ENCODE results near the gene SERPINB5.
"Not testable (repeated sequence)": the region's sequence is repeated elsewhere in the genome, so short reads cannot be mapped to it uniquely, and the experiment has no call there.

Gene SERPINB5, protein sequence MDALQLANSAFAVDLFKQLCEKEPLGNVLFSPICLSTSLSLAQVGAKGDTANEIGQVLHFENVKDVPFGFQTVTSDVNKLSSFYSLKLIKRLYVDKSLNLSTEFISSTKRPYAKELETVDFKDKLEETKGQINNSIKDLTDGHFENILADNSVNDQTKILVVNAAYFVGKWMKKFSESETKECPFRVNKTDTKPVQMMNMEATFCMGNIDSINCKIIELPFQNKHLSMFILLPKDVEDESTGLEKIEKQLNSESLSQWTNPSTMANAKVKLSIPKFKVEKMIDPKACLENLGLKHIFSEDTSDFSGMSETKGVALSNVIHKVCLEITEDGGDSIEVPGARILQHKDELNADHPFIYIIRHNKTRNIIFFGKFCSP

DNA sequence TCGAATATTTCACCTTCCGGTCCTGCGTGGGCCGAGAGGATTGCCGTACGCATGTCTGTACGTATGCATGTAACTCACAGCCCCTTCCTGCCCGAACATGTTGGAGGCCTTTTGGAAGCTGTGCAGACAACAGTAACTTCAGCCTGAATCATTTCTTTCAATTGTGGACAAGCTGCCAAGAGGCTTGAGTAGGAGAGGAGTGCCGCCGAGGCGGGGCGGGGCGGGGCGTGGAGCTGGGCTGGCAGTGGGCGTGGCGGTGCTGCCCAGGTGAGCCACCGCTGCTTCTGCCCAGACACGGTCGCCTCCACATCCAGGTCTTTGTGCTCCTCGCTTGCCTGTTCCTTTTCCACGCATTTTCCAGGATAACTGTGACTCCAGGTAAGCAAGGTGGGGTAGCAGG, at the start of gene SERPINB5:
SERPINB5 (plus strand) TSS at position 291 of the 400 bp plus-strand sequence. CDS start 7,471 bp downstream, outside the sequence.
- peak; percentile 35 to 61 for DNase-seq

DNA sequence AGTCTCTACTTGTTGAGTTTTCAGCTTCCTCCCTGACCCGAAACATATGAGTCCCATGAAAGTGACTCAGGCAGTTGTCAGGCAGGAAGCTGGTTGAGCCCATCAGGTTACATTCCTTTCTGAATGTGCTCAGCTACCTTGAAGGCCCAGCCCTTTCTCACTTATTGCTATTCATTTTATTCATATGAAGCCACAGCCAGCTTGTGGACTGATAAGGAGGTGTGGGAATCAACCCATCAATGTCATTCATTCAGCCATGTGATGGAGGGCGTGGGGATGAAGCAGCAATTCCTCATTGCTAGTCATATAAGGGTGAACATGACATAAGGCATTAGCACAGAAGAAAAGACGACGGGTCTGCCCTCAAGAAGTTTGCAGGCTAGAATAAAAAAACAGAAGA, 49.2 kb upstream of the SERPINB5 start:
- DNase-seq, result no peak

DNA sequence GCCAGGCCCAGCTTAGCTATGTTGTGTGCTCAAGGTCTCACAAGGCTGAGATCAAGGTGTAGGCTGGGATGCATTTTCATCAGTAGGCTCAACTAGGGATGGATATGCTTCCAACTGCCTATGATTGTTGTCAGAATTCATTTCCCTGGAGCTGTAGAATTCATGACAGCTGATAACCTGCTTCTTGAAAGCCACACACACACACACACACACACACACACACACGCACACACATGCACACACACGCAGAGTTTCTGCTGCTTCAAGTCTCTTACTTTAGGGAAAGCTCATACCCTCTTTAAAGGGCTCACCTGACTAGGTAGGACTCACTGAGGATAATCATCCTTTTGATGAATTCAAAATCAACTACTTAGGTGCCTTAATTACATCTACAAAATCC, 46.2 kb upstream of the SERPINB5 start:
- no peak for DNase-seq

DNA sequence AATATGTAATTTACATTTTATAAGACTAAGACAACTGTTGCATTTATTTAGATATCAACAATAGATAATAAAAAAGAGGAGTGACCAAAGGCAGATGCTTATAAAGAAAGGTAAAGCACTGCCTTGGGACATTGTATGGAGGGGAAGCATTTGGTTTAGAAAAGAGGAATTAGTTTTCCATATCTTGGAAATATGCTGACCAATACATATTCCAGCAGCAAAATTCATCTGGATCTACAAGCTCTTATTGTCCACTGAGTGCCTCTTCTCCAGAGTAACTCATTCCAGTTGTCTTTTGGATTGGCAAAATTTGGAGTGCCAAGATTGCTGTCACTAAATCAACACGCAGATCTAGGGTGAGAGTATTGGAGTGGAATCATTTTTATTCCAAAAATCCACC, 45.6 kb upstream of the SERPINB5 start:
- DNase-seq, result no peak

DNA sequence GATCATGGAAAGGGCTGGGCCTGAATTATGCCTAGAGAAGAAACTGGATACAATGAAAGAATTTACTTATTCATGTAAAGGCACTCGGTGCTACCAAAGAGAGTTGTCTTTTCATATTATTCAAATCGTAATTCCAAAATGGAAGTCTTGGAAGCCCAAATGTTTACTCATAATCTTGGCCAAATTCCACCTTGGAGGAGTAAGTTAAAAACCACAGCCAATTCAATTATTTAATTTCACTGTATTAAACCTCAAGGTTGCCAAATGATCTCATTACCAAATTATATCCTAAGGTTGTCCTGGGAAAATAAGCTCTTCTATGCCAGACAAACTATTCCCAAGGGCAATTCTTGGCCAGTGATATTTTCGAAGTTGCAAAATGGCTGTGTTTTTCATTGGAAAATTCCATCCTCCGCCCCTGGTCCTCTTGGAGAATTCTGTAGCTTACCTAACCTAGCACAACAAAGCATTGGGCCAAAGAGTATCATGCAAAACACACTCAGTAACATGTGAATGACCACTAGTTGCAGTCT, 43.4 kb upstream of the SERPINB5 start:
- DNase-seq, result no peak

DNA sequence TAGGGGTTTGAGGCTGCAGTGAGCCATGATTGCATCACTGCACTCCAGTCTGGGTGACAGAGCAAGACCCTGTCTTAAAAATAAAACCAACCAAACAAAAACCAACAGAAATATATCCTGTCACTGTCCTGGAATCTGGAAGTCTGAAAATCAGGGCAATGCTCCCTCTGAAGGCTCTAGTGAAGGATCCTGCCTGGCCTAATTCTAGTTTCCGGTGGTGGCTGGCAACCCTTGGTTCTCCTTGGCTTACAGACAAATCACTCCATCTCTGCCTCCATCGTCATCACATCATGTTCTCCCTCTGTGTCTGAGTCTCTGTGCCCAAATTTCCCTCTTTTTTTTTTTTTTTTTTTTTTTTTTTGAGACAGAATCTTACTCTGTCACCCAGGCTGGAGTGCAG, 38.6 kb upstream of the SERPINB5 start:
- DNase-seq, result no peak

DNA sequence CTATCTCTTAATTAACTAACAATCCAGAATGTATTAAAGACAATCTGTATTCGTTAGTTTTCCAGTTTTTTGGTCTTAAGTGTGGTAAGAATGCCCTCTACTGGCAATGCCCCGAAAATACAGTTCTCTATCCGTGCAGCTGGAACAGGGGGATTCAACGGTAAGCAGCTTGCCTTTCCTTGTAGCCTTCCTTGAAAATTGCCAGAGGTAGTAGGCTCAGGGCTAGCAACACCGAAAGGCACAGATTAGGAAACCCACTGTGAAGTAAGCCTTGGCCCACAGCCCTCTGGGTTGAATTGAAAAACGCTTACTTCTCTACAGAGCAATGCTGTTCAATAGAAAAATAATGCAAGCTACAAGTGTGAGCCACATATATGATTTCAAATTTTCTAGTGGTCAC, 37.4 kb upstream of the SERPINB5 start:
- DNase-seq, result peak in 1 of 2 experiments; percentile 7

DNA sequence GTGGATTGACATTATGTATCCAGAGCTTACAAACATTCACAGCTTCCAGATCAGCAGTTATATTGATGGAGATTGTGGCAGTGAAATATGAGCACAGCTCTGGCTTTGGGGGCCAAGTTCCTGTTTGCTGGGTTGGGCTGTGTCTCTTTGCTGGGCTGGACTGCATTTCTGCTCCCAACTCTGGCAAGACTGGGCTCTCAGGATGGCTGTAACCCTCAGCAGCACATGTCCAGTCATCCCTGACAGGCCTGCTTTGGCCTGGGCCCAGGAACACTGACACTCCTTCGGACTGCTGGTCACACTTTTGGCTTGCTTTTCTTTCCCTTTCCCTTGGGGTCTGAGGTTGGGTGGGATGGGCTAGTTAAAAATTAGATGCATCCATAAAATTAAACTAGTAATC, 36.5 kb upstream of the SERPINB5 start:
- DNase-seq, result no peak

DNA sequence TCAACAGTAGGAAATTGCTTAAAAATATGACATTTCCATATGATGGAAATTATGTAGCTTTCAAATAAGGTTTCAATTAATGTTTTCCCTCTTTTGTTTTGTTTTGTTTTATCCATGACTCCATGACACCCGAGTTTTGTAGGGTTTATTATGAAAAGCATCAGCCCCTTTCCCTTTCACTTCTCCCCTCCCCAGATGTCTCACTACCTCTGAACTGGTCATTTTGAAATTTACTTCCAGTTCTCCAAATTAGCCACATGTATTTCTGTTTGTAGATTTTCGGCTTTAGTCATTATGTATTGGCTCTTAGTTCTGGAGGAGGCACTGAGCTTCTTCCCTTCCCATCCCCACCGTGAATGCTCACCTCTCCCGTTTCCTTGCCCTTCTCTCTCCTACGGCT, 35.9 kb upstream of the SERPINB5 start:
- no peak for DNase-seq

DNA sequence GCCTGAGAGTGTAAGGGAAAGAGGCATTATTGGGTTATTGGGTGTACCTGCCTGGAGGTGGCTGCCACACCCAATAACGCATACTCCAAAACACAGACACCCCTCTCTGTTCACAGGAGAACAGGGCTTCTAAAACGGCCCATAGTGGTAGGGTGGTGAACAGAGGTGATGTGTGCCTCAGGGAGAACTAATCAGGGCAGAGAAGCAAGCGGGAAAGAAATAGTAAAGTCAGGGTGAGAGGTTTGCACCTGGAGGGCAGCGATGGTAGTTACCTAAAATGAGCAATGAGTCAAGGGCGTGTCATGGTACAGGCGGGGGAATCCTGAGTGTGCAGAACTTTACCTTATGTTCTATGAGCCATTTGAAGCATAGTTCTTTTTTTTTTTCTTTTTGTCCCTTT, 32.9 kb upstream of the SERPINB5 start:
- DNase-seq, result no peak

DNA sequence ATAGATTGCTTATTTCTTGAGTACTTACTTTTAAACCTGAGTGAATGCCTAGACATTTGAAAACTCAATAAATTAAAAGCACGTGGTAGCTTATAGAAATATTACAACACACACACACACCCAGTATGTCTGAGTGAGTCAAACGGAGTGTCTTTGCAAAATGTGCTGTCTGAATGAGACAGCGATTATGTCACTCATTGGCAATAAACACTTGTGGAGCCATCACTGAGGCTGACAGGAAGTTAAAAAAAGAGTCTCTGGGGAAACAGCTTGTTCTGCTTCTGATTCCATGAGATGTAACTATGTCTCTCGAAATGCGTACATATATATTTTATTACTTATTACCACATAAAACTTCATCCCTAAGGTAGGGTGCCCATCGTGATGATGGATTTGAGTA, 32.2 kb upstream of the SERPINB5 start:
- no peak for DNase-seq

DNA sequence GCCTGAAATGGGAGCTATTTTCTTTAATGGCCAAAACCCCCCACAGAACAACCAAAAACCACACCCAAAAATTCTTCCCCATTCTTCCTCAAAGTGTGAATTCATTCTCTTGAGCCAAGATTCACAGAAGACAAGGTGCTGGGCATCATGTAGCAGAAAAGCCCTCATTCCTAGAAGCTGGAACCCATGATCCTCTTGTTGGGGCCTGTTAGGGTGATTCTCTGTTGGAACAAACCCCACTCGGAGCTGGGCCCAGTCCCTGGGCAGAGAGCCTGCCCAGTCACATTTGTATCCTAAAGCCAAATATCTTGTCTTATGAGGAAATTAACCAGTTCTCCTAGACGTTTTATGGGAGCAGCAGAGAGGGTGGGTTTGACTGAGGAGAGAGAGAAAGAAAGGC, 31.7 kb upstream of the SERPINB5 start:
- DNase-seq, result no peak

DNA sequence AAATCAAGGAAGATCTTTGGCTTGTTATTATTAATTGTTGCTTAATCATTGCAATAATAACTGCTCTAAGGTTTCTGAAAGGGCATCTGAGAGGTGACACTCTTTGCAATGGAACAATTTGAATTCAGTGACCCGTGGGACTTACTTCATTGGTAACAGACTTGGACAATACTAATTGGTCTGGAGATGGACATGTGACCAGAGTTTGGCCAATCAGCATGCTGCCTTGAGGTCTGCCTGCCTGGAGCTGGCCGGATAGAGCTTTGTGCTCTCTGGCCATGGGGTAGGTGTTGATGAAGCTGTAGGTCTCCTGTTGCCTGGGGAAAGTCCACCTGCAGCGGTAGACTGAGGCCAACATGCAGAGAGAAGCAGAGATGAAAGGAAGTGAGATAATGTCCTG, 30.5 kb upstream of the SERPINB5 start:
- no peak for DNase-seq

DNA sequence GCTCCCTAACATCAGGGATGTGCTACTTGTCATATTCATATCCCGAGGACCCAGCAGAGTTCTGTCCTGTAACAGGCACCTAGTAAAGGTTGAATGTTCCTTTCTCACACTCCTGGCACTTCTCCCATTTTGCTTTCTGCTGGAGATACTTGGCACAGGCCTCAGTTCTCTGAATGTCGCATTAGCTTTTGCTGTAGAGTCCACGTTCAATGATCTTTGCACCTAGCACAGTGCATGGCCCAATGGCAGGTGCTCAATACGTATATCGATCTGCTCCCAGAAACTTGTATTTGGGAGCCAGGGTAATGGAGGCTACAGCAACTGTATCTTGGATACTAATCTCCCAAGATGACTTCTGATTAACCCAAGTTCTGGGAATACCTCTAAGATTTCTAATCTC, 29.7 kb upstream of the SERPINB5 start:
- no peak for DNase-seq

DNA sequence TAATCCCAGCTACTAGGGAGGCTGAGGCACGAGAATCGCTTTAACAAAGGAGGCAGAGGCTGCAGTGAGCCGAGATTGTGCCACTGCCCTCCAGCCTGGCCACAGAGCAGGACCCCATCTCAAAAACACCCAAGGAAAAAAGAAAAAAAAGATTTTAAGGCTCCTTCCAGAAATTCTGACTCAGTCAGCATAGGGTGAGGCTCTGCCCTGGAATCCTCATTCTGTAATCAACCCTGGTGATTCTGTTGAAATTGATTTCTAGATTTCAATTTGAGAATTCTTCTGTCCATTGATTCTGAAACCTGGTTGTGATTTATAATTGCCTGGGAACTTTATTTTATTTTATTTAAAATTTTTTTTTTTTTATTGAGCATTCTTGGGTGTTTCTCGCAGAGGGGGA, 27.3 kb upstream of the SERPINB5 start:
- DNase-seq, result no peak

DNA sequence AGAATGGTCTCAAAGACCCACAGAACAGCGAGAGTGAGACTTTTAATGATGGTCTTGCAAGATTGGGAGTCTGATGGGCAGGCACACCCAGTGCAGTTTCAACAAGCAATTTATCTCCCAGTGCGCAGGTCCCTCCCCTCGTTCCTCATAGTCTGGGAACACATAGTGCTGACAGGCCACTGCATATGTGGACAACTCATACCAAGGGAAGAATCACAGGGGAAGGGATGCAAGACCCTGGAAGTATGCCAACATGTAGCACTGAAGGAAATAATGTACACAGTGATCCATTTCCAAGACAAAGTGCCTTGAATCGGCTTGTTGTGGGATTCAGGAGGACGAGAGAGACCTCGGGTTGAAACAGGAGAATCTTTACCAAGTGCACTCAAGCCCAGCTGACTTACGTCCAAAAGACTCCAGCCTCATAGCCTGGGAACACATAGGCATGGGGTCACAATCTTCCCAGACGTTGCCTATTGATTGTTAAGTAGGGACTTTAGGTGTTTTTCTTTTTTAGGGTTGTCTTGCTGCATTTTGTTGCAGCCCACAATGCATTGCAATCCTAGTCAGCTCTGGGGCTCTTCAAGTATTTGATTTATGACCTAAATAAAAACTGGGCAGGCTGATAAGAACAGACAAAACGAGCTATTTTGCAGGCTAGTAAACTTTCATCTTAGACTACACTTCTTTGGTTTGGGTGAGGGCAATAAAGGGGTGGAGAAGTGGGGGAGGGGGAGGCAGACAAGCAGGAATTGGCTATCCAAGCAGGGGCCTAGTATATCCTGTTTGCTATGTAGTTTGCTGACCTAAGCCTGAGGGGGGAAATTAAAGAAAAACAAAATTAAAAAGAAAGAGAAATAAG, 24.7 kb upstream of the SERPINB5 start:
- DNase-seq, result no peak

DNA sequence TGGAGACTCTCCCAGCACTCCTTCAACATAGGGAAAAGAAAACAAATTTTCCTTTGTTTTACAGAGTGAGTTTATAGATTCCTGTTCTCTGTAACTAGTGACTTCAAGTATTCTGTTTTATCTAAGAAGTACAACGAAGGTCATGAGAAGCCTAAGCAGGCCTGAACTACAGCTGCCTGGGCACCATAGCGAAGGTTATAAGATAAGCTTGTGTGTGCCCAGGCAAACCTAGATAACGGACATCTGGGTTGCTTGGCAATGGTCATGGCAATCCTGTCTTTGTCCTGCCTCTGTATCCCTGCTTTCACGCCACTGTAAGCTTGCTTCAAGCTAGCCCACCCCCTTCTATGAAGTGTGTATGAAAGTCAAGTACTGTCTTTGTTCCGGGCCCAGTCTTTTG, 24.0 kb upstream of the SERPINB5 start:
- not testable (repeated sequence) for DNase-seq

DNA sequence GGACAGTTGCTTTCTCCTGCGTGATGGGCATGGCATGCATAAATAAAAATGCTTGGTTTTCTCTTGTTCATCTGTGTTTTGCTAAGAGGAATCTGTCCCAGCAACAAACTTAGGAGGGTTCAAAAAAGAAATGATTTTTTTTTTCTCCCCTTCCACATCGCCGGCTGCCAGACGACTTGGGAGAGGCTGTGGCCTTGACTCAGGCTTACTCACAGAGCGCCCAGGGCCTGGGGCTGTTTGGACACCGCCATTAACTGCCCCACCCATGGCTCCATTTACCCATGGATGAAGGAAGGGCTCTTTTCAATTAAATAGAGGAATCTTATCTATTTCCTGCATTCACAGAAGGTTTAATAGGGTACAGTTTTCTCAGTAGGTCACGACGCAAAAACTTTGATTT, 22.3 kb upstream of the SERPINB5 start:
- no peak for DNase-seq

DNA sequence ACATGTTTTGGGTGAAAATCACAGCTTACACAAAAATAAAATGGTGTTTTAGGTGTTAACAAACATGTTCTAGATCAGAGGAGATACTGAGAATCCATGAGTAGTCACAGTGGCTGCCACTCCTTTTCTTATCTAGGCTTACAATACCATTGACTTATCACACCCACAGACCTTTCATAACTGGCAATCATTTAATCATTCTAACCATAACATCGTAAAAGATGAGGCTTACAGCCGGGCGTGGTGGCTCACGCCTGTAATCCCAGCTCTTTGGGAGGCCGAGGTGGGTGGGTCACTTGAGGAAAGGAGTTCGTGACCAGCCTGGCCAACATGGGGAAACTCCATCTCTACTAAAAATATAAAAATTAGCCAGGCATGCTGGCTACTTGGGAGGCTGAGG, 18.8 kb upstream of the SERPINB5 start:
- no peak for DNase-seq

DNA sequence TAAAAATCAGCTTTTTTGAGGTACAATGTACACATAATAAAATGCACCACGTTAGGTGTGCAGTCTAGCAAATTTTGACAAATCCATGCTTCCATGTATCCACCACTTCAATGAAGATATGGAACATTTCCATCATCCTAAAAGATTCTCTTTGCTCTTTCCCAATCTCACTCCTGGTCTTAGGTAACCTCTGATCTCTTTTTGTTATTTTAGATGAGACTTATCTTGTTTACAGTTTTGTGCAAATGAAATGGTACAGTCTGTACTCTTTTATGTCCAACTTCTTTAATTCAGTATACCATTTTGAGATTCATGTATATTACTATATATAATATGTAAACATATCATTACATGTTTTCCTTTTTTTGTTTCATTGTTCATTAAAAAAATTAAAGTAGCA, 16.3 kb upstream of the SERPINB5 start:
- DNase-seq, result no peak

DNA sequence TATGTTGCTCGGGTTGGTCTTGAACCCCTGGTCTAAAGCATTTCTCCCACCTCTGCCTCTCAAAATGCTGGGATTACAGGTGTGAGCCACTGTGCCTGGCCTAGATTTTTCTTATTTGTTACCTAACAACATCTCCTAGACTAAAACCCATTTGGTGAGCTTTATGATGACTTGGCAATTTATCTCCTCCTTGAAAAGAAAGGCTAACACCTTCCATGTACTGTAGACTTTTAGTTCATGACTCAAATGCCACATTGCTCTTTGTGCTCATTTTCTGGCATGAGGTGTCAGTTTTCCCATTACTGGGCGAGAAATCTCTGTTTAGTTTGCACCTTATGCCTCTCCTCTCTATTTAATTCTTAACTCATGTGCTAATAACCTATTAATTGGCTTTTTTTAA, 12.3 kb upstream of the SERPINB5 start:
- DNase-seq, result no peak

DNA sequence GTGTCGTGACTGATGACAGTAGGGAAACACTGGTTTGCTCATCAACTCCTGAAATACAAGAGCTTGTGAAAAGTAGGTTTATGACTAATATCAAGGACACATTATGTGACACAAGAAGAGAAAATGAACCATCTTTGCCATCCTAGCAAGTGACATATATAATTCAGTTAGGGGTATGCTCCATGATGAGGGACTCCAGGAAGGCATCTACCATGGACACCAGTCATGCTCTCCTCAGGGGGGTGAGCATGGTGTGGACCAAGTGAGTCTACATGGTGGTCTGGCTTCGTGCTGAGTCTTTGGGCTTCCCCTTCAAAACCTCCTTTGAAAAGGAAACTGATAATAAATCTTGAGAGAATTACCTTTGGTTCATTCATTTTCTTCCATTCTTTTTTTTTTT, 11.7 kb upstream of the SERPINB5 start:
- DNase-seq, result no peak

DNA sequence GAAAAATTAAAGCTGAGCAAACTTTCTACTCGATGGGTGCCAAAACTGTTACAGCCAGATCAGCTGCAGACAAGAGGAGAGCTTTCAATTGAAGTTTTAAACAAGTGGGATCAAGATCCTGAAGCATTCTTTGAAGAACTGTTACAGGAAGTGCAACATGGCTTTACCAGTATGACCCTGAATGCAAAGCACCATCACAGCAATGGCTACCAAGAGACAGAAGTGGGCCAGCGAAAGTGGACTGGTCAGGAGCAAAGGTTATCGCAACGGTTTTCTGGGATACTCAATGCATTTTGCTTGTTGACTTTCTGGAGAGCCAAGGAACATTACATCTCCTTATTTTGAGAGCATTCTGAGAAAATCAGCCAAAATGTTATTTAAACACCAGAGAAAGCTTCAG, 9.1 kb upstream of the SERPINB5 start:
- DNase-seq, result no peak

DNA sequence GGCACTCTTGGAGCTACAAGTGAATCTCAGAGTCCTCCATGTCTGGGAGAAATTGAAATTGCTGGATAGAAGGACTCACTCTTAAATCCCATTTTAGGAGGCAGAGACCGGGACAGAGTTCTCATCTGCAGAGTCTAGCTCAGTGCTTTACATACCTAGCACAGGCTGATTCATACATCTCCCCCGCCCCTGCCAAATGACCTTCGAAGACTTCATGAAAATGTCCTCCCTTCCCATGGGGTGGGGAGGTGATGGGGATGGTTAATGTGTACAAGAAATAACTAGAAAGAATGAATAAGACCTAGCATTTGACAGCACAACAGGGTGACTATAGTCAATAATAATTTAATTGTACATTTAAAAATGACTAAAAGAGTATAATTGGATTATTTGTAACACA, 8.2 kb upstream of the SERPINB5 start:
- no peak for DNase-seq
